Stimulated activated naive CD8-positive, alpha-beta T cell treated with anti-CD3 and anti-CD28 coated beads, Interleukin-15, Interleukin-2, amounts not matched to agents 100 U/mL and 50 U/mL, for 24 hours (primary cell): ENCODE data around the gene FTCD.
A peak's percentile ranks its signal among the peaks of the same experiment; 100 is the strongest.
"Not testable (repeated sequence)": the region's sequence is repeated elsewhere in the genome, so short reads cannot be mapped to it uniquely, and the experiment has no call there.

ENCODE experiments used
- ATAC-seq: fragments of 150-1000 bp; cut with Tn5 transposase; one replicate; pipeline ENCODE4 v1.10.0; 2021
- DNase-seq: peaks from one replicate; pipeline ENCODE4 v3.0.0; 2021

FTCD gene

DNA sequence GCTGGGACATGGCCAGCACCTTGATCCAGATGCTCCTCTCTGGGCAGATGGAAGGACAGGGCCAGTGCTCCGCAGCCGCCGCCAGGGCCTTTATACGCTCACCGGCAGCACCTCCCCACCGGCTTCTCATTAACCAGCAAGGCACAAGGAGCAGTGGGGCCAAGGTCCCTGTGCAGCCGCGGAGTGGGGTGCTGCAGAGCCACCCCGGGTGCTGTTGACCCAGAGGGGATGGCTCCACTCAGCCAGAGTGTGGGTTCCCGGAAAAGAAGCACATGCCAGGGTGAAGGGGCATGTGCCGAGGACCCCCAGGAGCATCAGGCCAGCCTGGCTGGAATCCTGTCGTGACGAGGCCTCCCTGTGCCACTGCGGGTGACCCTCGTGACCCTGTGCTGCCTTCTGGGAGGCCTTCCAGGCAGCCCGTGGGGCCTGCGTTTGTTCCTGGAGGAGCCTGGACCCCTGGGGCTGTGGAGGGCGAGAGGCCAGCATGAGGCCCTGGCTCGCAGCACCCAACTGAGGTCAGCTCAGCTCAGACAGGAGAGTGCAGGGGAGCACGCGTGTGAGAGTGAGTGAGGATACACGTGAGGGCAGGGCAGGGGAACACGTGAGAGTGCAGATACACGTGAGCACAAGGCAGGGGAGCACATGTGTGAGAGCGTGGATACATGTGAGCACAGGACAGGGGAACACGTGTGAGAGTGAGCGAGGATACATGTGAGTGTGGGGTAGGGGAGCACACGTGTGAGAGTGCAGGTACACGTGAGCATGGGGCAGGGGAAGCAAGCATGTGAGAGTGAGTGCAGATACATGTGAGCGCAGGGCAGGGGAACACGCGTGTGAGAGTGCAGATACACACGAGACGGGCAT lies at the start of gene FTCD:
TSS of gene FTCD (minus strand) at position 66 of the 864 bp plus-strand sequence. CDS start at position 10, 56 bp downstream.
- ATAC-seq (no peak), DNase-seq (peak; percentile 1)

- no peak for DNase-seq
- ATAC-seq, result no peak
These were observed 49.8 kb upstream of the FTCD start for GRCh38 chr21:46205166-46205565.

- DNase-seq, result no peak
- no peak for ATAC-seq
These were observed 47.8 kb upstream of the FTCD start for GRCh38 chr21:46203203-46203600.

DNA sequence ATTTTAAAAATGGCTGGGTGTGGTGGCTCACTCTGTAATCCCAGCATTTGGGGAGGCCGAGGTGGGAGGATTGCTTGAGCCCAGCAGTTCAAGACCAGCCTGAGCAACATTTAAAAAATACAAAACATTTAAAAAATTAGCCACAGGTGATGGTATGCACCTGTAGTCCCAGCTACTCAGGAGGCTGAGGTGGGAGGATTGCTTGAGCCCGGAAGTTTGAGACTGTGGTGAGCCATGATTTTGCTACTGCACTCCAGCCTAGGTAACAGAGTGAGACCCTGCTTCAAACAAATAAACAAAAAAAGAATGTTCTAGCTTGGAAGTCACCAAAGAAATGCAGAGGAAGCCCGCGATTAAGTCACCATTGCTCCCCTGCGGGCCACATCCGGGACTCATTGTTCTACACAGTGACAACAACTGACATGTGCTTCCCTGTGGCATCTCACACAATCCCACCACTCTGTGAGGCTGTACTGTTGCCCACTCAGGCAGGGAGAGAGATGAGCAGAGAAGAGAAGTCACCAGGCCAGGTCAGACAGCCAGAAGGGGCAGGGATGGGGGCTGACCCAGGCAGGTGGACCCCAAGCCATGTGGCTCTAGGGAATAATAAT lies 47.3 kb upstream of the FTCD start:
- DNase-seq, result no peak
- ATAC-seq, result no peak

- DNase-seq, ATAC-seq: not testable (repeated sequence)
These were observed 45.8 kb upstream of the FTCD start for GRCh38 chr21:46200877-46201803.

DNA sequence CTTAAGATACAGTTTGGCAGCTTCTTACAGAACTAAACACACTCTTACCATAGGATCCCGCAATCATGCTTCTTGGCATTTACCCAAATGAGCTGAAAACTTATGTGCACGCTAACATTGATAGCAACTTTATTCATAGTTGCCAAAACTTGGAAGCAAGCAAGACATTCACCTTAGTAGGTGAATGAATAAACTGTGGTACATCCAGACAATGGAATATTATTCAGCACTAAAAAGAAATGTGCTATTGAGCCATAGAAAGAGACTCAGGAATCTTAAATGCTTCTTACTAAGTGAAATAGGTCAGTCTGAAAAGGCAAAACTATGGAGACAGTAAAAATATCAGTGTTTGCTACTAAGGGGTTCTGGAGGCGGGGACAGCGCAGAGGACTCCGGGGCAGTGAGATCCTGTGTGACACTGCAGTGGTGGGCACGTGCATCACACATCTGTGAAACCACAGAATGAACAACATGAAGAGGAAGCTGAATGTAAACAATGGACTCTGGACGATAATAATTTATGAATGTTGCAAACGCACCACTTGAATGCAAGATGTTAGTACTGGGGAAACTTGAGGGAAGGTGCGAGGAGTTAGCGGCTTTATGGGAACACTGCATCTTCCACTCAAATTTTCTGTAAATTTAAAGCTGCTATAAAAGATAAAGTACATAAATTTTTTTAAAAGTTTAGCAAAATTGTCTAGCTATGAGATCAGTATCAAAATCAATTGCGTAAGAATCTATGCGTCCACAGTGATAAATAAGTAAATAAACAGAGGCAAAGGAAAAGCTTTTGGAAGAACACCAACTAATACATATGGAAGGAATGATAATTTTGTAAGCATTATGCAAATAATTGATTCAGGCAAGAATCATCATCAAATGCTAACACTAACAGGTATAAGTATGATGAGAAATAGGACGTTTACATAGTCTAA lies 44.3 kb upstream of the FTCD start:
- ATAC-seq (no peak), DNase-seq (no peak)

DNA sequence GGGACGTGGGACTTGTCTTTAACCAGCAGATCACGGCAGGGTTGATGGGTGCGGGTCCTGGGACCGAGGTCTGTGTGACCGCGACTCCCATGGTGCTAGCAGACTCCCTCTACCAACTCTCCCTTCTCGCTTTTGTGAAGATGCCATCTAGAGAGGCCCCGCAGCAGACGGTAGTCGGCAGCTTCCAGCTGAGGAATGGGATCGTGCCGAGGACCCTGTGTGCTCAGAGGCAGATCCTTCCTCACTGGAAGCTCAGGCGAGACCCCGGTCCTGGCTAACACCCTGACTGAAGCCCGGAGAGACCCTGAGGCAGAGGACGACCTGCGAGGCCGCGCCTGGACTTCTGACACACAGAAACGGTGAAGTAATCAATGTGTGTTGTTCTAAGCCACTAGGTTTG lies 41.4 kb upstream of the FTCD start:
- no peak for DNase-seq
- ATAC-seq, result no peak

GRCh38 chr21:46195595-46196195 lies 40.3 kb upstream of the FTCD start:
- no peak for DNase-seq
- ATAC-seq, result no peak

GRCh38 chr21:46194374-46195334 lies 39.3 kb upstream of the FTCD start:
- no peak for DNase-seq
- ATAC-seq, result no peak

- no peak for ATAC-seq
These were observed 38.5 kb upstream of the FTCD start for GRCh38 chr21:46193829-46194373.

GRCh38 chr21:46191686-46192575 lies 36.6 kb upstream of the FTCD start:
- DNase-seq, result no peak
- no peak for ATAC-seq

More at GRCh38 chr21:46193829-46194373, 38.5 kb upstream of the FTCD start:
- no peak for DNase-seq

GRCh38 chr21:46191257-46191685 lies 35.9 kb upstream of the FTCD start:
- DNase-seq (no peak), ATAC-seq (no peak)

GRCh38 chr21:46190491-46191131 lies 35.2 kb upstream of the FTCD start:
- DNase-seq, result no peak
- peak; percentile 41 for ATAC-seq

DNA sequence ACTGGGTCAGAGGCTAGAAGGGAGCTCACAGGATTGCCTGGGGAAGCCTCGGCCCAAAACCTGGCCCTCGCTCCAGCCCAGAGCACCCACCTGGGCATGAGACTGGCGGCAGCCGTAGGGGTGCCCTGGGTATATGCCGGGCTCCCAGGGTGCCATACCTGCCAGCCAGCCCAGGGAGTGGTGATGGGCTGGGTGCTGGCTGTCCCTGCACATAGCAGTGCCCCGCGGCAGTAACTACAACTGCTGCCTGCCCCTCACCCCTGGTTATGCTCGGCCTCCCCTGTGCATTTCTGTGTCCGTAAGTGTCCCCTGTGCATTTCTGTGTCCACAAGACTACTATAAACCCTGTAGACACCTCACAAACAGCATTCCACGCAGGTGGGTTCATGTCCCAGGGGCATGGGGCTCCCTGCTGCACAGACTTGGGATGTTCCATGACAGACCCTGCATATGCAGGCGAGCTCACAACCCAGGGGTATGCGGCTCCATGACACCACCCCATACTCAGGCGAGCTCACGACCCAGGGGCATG lies 34.6 kb upstream of the FTCD start:
- DNase-seq, result no peak
- ATAC-seq, result no peak

DNA sequence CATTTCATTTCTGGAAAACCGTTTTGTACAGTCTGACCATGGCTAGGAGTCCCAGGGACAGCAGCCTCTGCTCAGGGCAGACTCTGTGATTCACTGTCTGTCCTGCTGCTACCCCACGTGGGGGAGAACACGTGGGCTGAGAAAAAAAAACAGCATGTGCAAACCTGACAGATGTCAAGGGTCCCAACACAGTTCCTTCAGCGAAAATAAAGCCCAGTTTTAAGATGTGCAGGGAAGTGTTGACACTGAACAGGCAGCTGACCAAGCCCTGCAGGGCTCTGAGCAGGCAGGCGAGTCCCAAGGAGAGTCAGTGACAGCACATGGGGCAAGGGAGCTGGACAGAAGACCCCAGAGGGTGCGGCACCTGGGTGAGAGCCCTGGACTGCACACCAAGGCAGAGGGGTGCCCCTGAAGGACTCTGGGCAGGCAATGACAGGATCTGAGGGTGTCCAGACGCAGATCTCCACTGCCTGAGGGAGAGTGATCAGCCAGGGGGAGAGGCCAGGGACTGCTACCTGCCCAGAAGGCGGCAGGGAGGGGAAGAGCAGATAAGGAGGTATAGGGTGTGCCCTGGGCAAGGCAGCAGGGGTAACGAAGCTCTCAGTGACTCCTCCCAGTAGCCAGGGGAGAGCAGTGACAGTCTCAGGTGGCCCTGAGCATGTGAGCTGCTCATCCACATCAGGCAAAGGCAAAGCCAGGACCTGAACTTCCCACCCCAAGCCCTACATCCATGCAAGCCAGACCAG lies 34.0 kb upstream of the FTCD start:
- DNase-seq (no peak), ATAC-seq (no peak)
